GM18508 (cell line): ENCODE measurements around the gene DMBX1.

Experiments
- ATAC-seq: cut with Tn5 transposase; IDR thresholded peaks from one replicate; pipeline ENCODE4 v1.9.1; 2021; ENCODE audit warnings: moderate number of reproducible peaks; ENCODE audit not compliant: insufficient read depth, unreplicated experiment

DMBX1 gene

DNA sequence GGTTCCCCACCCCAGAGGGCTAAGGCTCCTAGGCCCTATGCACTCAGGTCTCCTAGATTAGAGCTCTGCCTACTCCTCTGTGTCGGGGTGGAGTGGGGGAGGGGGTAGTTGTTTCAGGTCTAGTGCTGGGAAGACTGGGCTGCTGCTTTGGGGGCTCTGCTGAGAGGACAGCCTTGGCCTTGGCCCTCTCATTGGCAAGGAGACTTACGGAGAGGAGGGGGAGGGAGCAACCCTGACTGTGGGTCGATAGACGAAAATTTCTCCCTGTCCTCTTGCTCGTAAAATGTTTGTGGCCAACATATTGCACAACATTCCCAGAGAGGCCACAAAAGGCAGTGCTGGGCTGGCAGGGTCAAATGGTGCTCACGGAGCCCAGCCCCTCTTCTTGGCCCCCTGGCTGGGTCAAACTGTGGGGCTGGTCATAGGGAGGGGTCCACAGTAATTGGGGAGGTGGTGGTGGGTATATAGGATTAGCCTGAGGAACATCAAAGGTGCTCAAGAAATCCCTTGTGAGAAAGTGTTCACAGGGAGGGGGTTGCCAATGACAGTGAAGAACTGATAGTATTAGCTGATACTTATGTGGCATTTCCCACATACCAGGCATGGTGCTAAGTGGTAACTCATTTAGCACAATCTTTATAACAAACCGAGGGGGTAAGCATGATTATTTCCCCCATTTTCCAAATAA lies 8.5 kb upstream of the DMBX1 start:
- no peak for ATAC-seq

DNA sequence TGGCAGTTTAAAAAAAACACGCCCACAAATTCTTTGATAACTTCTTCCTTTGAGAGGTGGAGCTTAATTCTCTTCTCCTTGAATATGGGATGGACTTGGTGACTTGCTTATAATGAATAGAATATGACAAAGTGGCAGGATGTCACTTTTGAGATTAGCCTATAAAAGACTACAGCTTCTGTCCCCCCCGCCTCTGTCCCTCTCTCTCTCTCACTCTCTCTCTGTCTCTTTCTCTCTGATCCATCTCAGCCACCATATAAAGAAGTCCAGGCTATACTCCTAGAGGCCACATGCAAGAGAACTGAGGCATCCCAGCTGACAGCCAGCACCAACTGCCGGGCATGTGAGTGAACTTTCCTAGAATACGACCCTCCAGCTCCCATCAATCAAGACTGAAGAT lies 7.7 kb upstream of the DMBX1 start:
- no peak for ATAC-seq

DNA sequence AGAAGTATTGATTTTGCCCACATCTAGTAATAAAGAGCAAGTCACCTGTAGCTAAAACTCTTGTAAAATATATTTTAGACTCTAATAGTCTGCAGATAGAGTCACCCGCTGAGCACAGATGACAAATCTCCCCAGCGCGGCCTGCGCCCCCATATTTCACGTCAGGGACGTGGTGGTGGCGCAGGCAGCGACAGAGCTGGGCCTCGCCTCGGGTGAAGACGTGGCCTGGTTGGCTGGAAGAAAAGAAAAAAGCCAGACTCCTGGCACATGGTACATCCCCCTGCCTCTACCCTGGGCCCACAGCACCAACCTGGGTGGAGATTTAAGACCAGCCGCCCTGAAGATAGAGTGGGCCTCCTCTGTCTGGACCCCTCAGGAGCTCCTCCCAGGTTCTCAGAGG lies 6.0 kb upstream of the DMBX1 start:
- ATAC-seq = no peak

DNA sequence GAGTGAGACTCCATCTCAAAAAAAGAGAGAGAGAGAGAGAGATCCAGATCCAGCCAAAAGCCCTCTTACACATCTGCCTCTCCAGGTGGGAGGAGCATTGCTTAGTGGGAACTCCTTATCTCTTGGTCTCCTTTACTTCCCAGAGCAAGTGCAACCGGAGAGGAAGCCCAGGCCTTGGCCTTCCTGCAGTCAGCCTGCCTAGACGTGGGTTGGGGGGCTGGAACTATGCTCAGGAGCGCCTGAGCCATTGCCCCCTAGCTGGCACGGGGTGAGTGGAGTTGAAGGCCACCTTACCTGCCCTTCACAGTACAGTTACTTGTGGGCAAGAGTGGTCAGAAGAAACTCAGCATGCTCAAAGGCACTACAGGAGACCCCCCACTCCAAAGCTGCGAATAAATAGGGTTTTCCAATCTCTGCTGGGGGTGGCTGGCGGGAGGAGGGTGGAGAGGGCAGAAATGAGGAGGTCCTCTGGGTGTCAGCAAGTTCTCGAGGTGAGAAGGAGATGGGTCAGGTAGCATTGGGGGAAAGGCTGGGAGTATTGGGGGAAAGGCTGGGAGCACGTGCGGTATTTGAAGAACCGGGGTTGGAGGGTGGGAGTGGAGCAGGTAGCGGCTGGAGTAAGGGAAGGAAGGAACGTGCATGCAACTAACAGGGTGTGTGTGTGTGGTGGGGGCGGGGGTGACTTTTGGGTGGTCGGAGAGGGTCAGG lies 4.7 kb upstream of the DMBX1 start:
- ATAC-seq = no peak

DNA sequence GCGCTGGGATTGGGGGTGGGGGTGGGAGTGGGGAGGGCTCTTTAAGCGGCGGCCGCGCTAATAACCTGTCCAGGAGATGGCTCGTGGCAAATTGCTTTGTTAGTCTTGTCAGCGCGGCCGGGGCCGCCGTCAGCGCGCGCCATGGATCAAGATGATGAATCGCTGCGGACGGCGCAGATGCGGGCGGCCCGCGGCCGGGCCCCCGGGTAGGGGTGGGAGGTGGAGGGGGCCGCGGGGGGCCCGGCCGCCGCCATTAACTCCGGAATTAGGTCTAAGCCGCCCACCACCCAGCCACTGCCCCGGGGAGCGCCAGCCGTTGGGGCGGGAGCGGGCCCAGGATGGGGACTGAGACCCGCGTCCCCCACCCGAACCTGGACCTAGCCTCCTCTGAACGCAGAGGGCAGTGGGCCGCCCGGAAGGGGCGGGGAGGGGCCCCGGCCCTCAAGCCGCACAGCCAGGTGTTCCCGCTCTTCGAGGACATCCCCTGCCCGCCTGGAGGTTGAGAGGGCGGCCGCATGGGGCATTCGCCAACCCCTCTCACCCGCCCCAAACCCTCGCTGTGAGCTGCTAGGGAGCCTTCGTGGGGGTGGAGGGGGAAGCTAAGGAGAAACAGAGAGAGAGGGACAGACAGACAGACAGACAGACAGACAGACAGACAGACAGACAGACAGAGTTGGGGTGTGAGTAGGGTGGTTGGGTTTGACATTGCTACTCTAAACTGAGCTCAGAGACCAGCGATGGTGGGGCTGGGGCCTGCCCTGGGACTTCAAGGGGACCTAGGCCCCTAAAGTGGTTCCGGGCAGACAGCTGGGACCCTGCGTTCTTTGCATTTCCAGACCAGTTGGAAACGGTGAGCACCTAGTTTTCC lies 3.8 kb upstream of the DMBX1 start:
- no peak for ATAC-seq

DNA sequence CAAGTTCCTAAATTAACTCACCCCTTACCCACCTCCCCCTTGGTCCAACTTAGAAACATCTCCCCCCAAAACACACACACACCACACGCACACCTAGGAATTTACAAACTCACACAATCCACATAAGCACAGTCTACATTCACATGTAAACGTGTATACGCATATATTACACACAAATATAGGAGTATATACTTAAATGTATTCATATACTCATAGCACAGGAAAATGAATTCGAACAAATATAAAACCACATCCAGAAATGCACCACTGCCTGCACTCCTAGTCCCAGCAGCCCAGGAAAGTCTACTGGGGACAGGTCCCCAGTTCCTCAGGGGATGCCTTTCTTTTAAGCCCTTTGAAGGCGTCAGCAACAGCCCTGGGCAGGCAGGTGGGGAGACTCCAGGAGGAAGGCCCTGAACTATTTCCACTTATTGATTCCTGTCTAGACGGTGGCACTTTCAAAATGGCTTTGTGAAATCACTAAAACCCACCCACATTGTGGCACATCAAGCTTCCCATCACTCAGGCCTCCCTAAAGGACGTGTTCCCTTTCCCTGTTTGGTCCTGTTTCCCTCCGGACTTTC lies 3.1 kb upstream of the DMBX1 start:
- ATAC-seq = no peak

DNA sequence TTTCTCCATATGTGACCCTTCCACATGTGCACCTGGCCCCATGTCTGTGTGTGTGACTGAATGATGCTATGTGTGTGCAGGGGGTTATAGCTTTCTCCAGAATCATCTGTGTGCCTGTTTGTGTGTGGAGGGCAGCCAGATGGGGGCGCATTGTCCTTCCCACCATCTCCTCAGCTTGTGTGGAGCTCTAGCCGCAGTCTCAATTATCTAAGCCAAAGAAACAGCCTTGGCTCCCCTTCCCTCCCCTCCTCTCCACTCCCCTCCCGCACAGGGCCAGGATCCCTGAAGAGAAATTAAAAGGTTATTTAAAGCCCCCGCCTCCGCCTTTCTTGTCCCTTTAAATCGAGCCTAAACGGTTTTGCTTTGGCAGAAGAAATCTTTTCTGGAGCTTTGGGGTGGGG lies 1.8 kb upstream of the DMBX1 start:
- ATAC-seq = no peak

DNA sequence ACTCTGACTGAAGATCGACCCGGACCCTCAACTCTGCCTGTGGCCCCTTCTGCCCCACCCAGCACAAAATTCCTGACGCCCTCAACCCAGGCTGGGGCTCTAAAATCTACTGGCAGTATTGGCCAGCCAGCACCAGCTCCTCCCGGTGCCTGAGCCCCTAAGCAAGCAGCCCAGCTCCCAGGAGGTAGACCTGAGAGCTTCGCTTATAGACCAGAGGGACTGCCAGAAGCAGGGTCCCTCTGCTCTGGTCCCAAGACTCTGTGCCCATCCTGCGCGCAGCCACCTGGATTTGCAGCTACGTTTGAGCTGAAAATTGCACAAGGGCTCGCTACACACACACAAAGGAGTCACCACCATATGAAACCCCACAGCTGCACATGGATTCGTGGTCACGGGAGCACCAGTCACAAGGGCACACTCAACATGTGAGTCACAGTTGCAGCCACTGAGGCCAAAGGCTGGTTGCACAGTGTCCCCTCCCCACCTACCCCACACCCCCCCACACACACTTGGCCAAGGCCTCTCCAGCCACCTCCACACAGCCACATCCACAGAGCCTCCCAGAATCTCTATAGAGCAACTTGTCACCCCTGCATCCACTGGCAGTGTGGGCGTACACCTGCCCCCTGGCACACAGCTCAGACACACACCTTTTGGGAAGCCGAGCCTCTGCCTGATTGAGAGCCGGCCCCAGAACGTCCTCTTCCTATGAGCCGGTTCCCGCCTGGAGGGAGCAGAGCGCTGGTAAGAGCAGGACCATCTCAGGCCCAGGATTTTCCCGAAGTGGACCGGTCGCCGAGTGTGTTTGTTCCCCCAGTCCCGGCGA lies 1.1 kb upstream of the DMBX1 start:
- no peak for ATAC-seq

DNA sequence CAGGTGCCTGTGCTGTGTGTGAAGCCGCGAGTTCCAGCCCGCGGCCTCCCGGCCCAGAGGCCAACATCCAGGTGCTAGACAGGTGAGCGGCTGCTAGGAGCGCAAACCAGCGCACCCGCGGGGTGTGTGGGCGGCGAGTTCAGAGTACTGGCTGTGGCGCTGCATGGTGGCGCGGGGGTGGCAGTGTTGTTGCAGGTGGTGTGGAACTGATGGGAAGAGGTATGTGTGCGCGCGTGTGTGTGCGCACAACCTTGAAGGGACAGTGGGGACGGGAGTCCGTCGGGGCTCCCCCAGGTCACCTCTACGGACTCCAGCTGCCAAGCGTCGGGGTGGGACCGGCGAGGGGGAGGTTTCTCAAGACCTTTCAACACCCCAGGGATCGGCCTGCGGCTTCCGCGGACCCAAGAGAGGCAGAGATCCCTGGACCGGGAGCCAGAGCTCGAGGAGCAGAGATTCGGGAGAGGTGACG lies 433 bp upstream of the DMBX1 start:
- ATAC-seq = no peak

DNA sequence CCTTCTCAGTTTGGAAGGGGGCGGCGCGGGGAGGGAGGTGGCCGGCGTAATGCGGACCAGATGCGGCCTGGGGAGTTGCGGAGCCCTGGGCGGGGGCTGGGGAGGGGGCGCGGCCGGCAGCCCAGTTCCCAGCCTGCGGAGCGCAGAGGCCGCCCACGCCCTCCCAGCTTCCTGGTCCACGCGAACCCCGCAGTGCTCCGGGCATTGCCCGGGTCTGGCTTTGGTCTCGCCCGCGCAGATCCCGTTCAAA lies 695 bp downstream of the DMBX1 start:
- ATAC-seq = no peak

DNA sequence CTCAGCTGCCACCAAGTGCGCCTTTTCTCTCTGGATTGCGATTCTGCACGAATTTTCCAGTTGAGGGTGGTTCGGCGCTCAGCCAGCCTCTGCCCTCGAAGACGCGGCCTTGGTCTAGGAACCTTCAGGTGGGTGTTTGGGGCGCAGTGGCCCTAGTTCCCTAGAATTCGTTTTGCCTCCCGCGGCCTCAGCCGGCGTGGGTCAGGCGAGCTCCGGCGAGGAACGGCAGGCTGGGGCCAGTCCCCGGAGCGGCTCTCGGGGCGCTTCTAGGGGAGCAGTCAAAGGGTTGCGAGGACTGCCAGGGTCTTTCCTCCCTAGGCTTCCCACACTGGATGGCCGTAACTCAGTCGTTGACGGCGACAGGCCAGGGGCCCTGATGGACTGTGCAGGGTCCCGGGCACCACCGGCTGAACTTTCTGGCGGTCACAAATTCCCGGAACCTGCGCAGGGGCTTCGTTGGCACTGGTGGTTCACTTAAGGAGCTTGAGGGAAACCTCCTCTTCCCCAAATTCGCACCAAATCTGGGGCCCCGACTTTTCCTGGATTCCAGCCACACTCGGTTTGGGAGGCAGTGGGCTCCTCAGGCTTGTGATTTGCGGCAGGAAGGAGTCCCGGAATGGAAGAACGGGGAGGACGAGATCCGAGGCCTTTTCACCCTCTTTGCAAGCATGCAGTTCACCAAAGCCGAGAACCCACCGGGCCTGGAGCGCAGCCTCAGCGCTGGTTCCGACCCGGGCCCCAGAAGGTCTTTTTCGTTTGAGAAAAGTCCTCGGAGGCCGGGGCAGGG lies 1.2 kb downstream of the DMBX1 start:
- no peak for ATAC-seq

DNA sequence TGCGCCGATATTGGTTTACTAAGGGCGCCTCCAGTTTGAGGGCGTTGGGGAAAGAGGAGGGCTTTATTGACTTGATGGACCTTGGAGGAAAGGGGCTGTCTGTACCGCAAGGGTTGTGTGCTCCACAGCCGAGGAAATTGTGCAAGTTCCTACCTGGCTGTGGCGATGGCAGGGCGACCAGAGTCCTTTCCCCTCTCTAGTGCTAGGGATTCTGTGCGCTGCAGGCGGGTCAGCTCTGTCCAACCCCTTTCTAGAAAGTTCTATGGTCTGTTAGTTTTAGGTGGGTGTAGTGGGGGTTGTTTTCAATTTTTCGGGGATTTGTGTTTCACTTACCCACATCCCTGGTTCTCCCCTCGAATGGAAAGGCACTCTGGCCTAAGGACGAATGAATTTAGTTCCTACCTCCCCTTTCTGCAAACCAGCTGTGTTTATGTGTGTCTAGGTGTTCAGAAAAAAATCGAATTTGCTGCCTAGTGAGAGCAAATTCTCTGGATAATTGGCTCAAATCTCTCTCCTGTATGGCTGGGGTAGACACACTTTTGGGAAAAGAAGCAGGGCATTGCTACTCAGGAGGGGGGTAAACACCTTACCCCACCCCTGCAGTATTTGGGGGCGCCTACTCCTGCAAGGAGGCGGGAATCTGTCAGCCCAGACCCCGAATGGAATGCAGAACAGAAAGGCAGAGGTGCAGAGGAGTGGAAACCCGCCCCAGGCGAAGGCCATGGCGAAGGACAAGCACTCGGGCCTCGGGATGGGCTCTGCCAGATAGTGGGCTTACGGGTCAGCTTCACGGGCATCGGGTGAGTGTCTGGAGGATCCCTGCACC lies 2.0 kb downstream of the DMBX1 start:
- ATAC-seq = no peak

DNA sequence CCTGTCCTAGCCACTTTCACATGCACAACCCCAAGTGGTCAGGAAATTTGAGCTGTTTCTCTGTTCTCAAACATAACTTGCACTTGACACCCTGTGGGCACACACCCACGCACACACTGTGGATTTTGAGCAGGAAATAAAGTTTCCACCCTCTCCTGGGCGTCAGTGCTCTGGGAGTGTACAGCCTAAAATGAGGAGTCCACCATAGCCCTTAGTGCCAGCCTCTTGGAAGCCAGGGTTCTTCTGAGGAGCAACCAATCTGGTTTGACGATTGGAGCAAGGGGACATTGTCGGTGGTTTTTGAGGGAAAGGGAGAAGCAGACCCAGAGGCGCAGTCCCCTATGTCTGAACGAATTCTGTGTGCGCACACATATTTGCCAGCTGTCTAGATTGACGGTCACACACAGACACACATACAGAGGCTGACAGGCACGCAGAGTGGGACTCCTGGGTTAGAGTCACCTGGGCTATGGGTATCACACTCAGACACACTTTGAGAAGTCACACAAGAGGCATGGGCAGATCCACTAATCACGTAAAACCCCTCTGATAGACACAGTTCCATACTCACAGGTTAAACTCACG lies 2.7 kb downstream of the DMBX1 start:
- no peak for ATAC-seq

DNA sequence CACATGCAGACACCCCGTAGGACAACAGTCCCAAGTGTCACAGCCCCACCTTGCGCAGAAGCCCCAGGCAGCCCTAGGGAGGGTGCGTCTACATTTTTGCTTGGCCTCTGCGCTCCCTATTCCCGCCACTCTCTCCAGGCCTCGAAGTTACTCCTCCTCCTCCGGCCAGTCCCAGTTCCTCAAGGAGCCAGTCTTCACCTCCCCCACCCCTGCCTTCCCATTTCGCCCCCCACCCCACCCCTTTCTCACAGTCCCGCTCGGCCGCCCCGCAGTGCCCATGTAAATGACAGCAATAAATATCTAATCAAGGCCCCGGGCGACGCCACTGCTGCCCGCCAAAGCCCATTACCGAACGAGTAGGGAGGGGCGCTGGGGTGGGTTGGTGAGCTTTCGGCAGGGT lies 3.2 kb downstream of the DMBX1 start:
- no peak for ATAC-seq

DNA sequence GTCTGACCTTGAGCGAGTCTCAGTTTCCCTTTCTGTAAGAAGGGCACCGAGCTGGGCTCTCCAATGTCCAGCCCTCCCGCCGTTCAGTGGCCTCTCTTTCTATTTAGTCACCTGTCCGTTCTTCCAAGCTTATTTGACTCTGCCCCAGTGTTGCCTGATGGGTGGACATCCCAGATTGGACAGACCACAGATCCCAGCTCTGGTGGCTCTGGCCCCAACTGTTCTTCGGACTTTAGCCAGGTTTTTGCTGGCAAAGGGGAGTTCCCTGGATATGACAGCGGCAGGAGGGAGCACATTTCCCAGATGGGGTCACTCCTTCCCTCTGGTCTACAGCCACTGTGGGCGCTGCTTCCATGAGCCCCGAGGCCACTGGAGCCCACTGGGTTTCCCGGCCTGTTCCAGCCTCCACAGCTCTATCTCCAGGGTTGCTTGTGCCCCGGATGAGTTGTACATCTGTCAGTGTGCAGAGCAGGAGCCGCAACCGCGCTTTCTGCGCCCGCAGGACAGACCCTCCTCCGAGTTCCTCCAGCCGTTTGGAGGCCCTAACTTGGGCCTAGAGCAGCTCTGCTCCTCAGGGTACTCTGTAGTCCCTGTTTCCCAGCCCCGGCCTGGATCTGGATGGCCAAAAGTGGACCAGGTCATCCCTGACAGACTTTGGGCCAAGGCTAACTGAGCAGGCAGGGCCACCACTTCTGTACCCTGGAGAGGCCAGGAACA lies 3.8 kb downstream of the DMBX1 start:
- ATAC-seq = no peak

DNA sequence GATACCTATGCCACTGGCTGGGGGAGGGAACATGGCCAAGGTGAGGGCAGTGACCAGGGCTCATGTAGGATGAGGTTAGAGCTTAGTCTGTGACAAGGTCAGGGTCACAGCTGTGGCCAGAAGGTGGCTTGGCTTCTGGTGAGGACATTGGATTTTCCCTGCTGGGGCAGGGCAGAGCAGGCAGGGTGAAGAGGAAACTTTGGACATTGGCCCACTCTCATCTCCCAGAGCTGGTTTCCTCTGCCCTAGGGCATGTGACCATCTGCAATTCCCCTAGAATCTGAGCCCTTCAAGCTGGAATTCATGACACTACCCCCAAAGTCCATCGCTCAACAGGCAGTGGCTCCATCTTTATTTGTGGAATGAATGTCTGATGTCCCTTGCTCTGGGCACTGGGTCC lies 5.3 kb downstream of the DMBX1 start:
- ATAC-seq = no peak

DNA sequence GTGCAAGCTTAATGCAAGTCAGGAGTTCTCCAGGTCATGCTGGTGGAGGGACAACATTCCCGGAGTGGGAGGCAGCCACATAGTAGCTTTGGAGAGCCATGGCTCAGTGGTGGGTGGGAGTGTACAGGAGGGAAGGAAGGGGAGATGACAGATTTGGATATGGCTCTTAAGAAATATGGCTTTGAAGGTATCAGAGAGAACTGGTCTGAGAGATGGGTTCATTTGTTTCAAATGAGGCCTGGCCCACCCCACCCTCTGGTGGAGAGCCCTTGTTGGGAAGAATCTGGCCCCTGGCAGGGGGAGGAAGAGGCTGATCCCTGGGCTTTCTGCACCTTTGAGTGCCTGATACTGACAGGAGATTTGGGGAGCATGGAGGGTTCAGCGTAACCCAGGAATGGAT lies 6.1 kb downstream of the DMBX1 start:
- no peak for ATAC-seq

DNA sequence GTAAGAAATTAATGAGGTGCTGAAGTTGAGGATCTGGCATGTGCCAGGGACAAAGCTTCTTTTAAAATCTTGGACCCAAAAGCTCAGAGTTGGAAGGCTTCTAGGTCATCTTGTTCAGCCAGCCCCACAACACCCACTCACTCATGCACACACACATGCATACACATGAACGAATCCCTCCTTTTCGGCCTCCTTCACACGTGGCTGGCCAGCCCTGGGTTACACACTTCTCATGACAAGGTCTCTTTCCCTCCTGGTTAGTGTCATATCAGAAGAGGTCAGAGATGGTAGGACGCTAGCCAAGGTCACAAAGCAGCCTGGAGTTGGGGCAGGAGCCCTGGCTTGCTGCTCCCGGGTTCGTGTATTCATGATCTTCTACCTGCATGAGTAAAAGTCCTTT lies 6.9 kb downstream of the DMBX1 start:
- no peak for ATAC-seq
